ENCODE measurements around the gene KCNQ2.

Gene KCNQ2

DNA sequence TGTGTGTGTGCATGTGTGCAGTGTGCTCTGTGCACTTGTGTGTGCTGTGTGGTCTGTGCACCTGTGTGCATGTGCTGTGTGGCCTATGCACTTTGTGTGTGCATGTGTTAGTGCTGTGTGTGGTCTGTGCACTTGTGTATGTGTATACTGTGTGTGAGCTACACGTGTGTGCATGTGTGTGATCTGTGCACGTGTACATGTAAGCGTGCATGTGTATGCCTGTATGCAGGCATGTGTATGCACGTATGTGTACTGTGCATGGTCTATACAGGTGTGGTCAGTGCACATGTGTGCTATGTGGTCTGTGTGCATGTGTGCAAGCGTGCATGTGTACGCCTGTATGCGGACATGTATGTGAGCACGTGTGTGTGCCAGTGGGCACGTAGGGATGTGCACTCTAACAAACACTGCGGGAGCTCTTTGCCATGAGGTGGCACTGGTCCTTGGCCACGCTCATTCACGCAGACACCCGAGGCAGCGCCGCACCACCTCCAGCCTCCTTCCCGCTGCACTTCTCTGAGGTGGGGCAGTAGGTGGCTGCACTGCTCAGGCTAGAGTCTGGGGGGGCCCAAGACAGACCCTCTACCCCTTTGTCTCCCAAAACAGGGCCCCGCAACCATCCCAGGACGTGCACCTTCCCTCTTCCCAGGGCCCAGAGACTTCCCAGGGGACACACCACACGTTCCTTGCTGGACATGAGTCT lies 68.9 kb downstream of the KCNQ2 start:
- DNase-seq (ENCODE audit: low read depth), result no peak

DNA sequence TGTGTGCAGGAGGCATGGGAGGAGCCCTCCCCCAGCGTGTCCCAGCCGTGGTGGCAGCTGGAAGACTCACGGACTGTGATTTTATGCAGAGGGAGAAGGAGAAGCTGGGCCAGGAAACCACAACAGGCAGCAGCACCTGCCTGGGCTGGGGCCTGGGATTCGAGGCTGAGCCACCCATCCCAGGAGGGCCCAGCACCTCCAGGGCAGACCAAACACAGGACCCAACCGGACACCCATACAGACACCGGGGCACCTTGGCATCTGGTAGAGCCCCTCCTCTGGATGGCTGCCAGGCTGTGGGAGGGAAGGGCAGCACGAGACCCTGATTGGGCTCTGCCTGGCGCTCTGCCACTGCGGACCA lies 69.6 kb downstream of the KCNQ2 start:
- DNase-seq (ENCODE audit: low read depth), result no peak

DNA sequence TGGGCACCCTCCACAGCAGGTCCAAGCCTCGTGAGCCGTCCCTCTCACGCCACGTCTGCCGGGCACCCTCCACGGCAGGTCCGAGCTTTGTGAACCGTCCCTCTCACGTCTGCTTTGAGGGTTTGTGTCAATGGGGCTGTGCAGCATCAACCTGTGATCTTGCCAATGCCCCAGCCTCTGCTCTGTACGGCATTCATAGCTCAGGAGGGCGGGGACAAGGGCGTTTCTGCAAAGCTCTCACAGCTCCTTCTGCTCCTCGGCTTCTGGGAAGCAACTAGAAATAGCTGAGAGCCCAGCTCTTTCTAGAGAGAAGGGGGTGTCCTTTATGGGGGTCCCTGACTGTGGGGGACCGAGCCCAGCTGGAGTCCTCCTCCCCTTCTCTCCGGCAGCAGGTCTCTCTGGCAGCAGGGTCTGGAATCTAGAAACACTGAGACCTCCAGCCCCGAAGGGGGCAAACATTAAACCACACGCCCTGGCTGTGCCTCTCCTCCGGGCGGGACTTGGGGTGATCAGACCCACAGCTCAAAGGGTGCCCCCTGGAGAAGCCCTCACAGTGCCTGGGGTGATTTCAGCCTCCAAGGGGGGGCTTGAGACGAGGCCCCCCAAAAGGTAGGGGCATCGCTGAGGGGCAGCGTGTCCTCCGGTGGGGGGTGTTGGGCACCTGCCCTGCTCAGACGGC lies 70.1 kb downstream of the KCNQ2 start:
- DNase-seq (ENCODE audit: low read depth), result no peak

DNA sequence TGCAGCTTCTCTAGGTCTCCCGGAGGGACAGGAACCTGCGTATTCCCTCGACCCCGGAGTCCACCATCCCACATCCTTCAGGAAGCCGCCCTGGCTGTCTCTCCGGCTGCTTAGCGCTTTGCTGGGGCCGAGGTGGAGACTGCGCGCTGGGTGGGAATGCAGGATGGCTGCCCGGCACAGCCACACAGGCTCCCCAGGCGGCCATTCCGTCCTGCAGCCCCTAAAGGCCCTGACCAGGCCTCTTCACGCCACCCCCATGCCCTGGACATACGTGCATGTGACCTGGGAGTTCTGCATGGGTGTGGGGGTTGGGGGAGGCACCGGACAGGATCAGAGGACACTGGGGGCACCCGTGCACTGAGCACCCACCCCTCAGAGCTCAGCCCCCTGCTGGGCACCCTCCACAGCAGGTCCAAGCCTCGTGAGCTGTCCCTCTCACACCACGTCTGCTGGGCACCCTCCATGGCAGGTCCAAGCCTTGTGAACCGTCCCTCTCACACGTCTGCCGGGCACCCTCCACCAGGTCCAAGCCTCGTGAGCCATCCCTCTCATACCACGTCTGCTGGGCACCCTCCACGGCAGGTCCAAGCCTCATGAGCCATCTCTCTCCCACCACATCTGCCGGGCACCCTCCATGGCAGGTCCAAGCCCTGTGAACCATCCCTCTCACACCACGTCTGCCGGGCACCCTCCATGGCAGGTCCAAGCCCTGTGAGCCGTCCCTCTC lies 70.9 kb downstream of the KCNQ2 start:
- no peak for DNase-seq (ENCODE audit: low read depth)

DNA sequence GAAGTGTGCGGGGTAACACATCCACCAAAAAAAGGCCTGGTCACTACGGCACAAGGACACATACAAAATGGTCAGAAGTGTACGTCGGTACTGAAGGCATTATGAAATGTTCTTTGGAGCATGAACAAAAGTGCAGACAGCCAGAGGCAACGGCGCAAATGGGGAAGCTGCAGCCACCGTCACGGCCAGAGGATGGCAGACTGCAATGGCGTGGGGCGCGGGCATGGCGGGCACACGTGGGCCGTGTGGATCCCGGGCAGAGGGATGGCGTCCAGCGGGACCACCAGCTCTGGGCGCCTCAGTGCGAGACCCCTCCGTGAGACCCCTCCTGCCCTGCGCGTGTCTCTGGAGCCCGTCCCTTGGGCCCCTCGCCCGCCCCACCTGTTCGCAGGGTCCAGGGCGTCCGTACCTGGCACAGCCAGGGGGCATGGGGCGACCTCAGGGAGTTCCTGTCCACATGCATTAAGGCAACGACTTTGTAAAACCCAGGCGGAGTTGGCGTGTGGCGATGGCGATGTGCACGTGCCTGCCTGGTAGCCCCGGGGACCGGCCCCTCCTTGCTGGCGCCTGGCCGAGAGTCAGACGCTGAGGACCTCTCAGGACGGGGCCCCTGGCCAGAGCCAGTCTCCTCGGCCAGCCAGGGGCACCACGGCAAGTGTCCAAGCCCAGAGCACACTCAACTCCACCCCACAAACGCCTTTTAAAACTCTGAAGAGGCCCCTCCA lies 71.8 kb downstream of the KCNQ2 start:
- no peak for DNase-seq (ENCODE audit: low read depth)

DNA sequence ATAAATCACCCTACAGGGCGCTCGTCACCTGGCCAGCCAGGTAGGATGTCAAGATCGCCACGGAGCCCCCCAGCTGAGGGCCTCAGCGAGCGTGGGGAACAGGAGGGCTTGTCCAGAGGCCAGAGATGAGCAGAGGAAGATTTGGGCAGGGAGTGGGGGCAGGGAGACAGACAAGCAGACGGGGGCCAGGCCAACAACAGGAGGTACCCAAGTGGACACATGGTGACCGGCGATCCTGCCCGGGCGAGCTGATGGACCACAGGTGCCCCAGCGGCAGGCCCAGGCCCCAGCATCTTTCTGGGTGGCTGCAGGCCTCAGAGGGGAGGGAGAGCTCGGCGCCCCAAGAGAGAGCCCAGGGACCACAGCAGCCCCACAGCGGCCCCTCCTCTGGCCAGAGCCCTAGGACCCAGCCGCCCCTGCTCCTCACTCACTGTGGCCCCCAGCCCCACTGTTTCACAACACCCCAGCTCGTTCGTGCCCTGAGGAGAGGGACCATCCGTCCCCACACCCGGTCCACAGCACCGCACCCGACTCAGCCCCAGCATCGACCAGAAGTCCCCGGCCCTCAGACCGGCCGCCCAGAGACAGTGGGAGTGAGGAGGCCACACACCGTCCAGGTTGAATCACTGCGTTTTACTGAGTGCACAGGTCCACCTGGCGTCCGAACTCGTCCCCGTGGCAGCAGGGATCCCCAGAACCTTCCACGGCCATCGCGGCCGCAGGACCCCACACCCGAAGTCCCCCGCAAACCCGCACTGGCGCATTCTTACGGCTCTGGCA lies 72.7 kb downstream of the KCNQ2 start:
- DNase-seq (ENCODE audit: low read depth), result no peak

DNA sequence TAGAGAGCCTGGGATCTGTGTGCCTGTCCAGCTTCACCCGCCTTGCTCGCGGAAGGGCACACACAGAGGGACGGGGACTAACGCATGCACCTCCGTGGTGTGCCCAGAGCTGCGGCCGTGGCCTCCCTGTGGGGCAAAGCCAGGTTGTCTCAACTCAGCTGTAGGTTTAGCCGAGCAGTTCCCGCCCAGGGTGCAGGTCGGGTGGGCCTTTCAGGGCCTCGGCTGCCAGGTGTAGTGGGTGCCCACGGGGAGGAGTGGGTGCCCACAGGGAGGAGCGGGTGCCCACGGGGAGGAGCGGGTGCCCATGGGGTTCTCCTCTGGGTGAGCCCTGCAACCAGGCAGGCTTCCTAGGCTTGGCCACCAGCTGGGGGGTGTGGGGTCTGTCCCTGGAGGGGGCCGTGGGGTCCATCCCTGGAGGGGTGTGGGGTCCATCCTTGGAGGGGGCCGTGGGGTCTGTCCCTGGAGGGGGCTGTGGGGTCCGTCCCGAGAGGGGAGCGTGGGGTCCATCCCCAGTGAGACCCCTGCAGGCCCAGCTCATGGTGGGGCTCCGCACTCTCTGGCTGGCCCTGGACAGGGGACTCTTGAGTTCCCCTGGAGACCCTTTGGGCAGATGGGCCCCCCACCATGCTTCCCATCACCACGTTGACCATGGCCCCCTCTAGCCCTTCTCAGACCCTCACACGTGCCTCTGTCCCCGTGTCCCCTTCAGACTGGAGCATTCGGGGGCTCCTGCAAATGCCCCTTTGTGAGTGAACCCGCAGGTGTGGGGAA lies 73.5 kb downstream of the KCNQ2 start:
- DNase-seq (ENCODE audit: low read depth), result no peak

DNA sequence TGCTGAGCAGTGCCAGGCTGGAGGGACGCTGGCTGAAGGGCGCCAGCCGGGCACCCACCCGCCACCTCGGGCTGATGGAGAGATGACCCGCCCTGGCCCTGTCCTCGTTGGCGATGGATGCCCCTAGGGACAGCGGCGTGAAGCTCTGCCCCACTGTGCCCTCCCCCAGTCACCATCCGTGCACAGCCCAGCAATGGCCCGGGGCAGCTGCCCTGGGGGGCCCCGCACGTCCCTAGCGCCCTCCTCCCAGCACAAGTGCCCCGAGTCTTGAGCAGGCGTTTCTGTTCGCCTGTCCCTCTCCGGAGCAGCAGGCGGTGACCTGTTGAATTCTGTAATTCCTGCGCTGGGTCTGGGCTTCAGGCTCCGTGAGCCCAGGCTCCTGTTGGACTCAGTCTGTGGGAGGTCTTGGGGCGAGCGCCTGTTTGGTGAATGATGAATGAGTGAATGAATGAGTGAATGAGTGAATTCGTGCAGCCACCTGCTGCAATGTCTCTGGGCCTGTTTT lies 74.5 kb downstream of the KCNQ2 start:
- DNase-seq (ENCODE audit: low read depth), result no peak

DNA sequence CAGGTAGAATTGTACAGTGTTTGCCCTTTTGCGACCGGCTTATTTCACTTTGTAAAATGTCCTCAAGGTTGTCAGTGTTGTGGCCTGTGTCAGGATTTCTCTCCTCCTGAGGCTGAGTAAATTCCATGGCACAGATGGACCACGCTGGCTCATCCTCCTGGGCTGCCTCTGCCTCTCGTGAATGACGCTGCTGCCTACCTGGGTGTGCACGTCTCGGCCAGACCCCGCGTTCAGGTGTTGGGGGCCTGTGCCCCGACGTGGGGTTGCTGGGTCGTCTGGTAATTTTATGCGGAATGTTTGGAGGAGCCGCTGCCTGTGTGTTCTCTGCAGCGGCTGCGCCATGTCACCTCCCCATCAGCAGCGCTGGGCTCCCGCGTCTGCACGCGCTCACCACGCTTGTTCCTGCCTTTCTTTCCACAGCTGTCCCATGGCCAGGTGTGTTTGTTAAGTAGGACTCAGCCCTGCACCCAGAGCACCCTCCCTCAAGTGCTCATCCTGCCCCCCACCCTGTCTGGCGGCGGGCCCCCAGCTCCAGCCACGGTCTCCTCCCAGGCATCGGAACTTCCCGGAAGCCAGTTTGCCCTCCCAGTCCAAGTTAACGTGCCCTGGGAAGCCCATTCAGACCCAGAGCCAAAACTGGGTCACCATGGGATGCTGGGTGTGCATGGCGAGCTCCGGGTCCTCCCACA lies 75.2 kb downstream of the KCNQ2 start:
- no peak for DNase-seq (ENCODE audit: low read depth)

DNA sequence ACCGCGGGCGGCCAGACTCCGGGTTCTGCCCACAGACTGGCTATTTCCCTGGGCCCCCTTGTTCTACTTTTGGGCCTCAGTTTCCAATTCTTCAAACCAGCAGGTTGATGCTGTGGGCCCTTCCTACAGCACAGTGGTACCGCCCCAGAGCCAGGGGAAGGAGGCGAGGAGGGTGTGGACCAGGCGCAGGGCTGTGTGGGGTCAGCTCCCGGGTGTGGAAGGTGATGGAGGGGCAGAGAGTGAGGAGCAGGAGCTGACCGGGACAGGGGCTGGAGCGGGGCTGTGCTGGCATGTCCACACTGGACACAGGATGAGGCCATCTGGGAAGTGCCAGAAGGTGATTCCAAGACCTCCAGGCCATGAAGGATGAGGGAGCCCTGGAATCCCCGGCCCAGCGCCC lies 76.2 kb downstream of the KCNQ2 start:
- no peak for DNase-seq (ENCODE audit: low read depth)

DNA sequence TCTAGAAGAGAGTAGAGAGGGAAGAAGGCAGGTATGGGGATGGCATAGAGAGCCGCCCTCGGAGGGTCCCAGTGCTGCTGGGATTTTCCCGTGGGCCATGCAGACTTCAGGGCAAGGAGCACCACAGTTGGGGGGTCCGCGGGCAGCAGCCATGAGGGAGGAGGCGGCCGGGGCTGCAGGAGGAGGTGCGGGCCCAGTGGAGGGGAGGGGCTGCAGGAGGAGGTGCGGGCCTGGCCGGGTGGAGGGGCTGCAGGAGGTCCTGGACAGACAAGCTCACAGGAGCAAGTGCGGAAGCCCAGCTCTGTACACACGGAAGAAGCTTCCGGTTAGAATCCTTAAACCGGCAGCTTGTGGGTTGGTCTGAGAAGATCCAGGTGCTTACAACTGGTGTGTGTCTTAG lies 76.7 kb downstream of the KCNQ2 start:
- no peak for DNase-seq (ENCODE audit: low read depth)

DNA sequence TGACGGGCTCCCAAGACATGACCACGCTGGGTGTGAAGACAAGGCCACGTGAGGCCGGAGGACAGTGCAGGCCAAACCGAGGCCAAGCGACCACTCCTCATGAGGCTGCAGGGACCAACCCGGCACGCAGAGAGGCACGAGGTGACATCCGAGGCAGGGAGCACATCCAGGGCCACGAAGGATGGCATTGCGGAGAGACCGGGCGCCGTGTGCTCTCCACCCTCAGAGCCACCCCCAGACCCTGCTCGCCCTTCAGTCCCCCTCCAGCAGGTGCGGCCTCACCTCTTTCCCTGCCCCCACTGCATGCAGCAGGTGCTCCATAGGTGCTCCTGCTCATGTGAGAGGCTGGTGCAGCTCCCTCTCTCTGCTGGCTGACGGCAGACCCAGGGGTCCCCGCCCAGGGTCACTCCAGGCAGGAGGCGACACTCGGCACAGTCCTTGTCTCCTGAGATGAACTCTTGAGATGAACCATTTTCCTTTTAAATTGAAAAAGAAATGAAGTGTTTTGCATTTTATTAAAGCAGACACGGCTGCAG lies 77.5 kb downstream of the KCNQ2 start:
- DNase-seq (ENCODE audit: low read depth), result no peak

DNA sequence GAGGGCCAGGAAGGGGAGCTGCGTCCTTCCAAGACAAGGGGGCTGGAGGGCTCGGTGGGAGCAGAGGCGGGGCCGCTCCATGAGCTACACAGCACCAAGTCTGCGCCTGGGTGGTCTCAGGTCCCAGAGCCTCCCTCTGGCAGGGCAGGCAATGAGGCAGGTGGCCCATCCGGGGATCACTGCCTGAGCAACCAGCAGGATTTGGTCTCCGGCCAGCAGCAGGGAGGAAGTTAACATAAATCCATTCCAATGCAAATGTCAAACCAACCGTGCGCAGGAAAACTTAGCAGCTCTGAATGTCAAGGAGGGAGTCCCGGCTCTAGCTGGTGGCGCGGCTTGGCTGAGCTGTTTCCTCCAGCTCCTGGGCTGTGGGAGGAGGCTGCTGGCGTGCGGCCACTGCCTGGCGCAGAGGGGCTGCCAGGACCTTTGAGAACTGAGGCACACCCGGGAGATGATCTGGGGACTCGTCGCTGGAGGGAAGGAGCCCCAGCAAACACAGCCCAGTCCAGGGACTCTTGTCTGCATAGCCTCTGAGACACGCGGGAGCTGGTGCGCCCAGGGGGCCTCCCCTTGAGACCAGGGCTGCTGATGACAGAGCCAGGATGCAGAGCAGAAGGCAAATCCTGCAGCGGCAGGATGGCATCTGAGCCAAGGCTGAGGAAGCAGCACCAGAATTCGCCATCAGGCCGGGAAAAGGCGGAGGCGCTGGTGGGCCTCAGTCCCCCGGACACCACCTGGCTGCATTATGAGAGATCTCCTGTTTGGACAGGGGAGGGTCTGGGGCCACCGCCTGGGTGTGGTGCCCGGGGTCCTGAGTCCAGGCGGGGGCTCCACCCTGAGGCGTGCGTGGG lies 78.2 kb downstream of the KCNQ2 start:
- no peak for DNase-seq (ENCODE audit: low read depth)

DNA sequence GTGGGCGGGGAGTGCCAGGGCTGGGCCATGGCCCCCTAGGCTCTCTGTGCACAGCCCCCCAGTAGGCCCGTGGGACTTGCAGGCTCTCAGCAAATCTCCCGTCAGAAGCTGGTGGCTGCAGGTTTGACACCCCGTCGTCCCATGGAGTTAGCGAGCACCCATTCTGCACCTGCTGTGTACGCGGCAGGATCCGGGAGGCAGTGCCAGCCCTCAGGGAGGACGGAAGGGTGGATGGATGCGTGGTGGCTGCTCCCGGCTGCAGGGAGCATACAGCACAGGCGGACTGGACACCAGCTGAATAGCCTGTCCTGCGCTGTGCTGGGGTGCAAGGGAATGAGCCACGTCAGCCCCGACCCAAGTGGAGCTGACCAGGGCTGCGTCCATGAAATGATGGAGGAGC lies 78.9 kb downstream of the KCNQ2 start:
- DNase-seq (ENCODE audit: low read depth), result no peak

DNA sequence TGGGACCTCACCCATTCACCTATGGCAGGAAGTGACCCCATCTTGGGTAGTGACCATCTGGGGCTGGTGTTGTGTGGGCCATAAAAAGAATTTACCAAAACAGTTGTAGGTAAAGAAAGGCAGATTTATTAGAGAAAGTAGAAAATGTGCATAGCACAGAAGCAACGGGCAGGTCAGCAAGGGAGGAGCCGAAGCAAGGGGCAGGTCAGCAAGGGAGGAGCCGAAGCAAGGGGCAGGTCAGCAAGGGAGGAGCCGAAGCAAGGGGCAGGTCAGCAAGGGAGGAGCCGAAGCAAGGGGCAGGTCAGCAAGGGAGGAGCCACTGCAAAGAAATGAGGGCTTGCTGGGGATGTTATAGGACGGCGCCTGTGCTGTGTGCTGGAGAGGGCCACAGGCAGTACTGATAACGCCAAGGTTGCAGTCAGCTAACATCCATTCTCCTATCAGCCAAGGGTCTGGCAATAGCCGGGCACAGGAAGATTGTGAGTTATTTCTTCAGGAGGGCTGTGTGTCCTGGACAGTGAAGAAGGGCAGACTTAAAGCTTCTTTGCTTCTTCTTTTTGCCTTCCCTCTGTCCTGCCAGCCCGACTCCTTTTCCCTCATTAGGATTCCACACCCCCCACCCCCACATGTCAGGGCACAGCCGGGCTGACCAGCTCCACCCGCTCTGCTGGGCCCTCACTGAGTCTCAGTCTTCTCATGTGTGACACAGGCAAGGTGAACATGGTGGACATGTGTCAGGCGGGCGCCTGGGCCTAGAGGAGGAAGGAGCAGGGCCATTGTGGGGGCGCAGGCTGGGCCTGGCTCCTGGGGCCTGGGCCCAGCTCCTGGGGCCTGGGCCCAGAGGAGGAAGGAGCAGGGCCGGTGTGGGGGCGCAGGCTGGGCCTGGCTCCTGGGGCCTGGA lies 79.7 kb downstream of the KCNQ2 start:
- DNase-seq (ENCODE audit: low read depth), result no peak

DNA sequence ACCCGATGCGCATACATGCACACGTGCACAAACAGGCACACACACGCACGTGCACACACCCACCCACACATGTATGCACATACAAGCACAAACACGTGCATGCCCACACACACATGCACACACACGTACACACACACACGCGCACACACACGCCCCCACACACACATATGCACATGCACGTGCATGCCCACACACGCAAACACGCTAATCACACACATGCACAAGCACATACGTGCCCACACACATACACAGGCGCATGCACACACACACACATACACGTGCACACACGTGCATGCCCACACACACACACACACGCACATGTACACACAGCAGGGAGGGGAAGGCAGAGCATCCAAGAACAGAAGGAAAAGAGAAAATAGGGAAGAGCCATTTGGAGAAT lies 84.5 kb downstream of the KCNQ2 start:
- DNase-seq (ENCODE audit: low read depth), result no peak

DNA sequence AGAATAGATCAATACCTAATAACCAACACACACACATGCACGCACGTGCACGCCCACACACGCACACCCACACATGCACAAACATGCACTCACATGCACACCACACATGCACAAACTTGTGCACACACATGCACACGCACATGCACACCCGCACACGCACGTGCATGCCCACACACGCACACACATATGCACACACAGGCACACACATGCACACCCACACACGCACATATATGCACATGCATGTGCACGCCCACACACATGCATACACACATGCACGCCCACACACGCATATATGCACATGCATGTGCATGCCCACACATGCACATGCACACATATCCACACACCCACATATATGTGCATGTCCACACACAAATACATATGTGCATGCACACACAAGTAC lies 85.1 kb downstream of the KCNQ2 start:
- no peak for DNase-seq (ENCODE audit: low read depth)

DNA sequence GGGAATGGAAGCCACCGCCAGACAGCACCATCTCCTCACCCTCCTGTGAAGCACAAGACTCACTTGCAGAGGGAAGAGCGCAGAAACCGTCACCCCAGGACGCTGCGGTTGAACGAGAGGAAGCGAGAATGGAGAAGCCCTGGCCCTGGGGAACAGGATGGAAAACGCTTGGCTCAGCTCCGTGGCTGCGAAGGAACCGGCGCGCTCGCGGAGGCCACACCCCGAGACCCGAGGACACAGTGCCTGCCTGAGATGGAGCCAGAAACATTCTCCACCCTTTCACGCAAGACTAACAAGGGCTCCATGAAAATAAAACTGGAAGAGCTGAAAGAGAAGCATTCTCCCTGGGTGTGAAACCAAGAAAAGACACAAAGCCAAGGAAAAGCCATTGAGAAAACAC lies 86.0 kb downstream of the KCNQ2 start:
- no peak for DNase-seq (ENCODE audit: low read depth)

All from GM04503 (cell line).